ENCODE data around the gene PTGIS. TPM values are rescaled to one million over a fixed set of nuclear protein-coding genes. Genes with fewer than 3 reads are reported as not detected.

The PTGIS gene
- total RNA-seq, 1 donor, result 89.8 TPM

GRCh38 chr20:49481116-49481515 lies 86.8 kb downstream of the PTGIS start:
- Histone ChIP-seq H4K20me1 (ENCODE audit: insufficient read depth, low read length) (no peaks in the 10 kb centered on the region), H3K36me3 (ENCODE audit: insufficient read depth, low read length) (no peaks in the 10 kb centered on the region), H3K9me3 (ENCODE audit: low read depth, low read length) (no peaks in the 10 kb centered on the region), H3K79me2 (ENCODE audit: insufficient read depth, low read length) (no peaks in the 10 kb centered on the region), H3K4me3 (ENCODE audit: insufficient read depth, low read length) (no peak overlapping the region), H2AFZ (ENCODE audit: low read length) (no peak overlapping the region), H3K4me1 (ENCODE audit: insufficient read depth, low read length) (no peaks in the 10 kb centered on the region), H3K27ac (ENCODE audit: low read depth, low read length) (no peak overlapping the region), H3K4me2 (ENCODE audit: insufficient read depth, low read length) (no peak overlapping the region), H3K27me3 (ENCODE audit: insufficient read depth, low read length) (peaks cover 40% of the 10 kb centered on the region)
- no peak for TF ChIP-seq CTCF (IDR thresholded peaks at IDR 0.05; ENCODE audit: extremely low read depth, low read depth, low read length)
- DNase-seq (ENCODE audit: insufficient read length, low spot score, missing footprints), result no peak

- TF ChIP-seq CTCF (IDR thresholded peaks at IDR 0.05; ENCODE audit: extremely low read depth, low read depth, low read length), result no peak
- peaks cover 40% of the 10 kb centered on the region for H3K27me3 ChIP-seq (ENCODE audit: insufficient read depth, low read length)
- DNase-seq (ENCODE audit: insufficient read length, low spot score, missing footprints), result no peak
- no peaks in the 10 kb centered on the region for H4K20me1 ChIP-seq (ENCODE audit: insufficient read depth, low read length)
- H2AFZ ChIP-seq (ENCODE audit: low read length), result no peak overlapping the region
- H3K4me1 ChIP-seq (ENCODE audit: insufficient read depth, low read length), result no peaks in the 10 kb centered on the region
- no peaks in the 10 kb centered on the region for H3K36me3 ChIP-seq (ENCODE audit: insufficient read depth, low read length)
- H3K27ac ChIP-seq (ENCODE audit: low read depth, low read length), result no peak overlapping the region
- no peaks in the 10 kb centered on the region for H3K9me3 ChIP-seq (ENCODE audit: low read depth, low read length)
- H3K4me3 ChIP-seq (ENCODE audit: insufficient read depth, low read length), result no peak overlapping the region
- no peaks in the 10 kb centered on the region for H3K79me2 ChIP-seq (ENCODE audit: insufficient read depth, low read length)
- H3K4me2 ChIP-seq (ENCODE audit: insufficient read depth, low read length), result no peak overlapping the region
Observed at GRCh38 chr20:49480236-49480635, 87.7 kb downstream of the PTGIS start.

GRCh38 chr20:49479785-49480184 lies 88.2 kb downstream of the PTGIS start:
- Histone ChIP-seq H4K20me1 (ENCODE audit: insufficient read depth, low read length) (no peaks in the 10 kb centered on the region), H3K36me3 (ENCODE audit: insufficient read depth, low read length) (no peaks in the 10 kb centered on the region), H3K27me3 (ENCODE audit: insufficient read depth, low read length) (peaks cover 40% of the 10 kb centered on the region), H3K4me3 (ENCODE audit: insufficient read depth, low read length) (no peak overlapping the region), H2AFZ (ENCODE audit: low read length) (no peak overlapping the region), H3K9me3 (ENCODE audit: low read depth, low read length) (no peaks in the 10 kb centered on the region), H3K27ac (ENCODE audit: low read depth, low read length) (no peak overlapping the region), H3K4me2 (ENCODE audit: insufficient read depth, low read length) (no peak overlapping the region), H3K4me1 (ENCODE audit: insufficient read depth, low read length) (no peaks in the 10 kb centered on the region), H3K79me2 (ENCODE audit: insufficient read depth, low read length) (no peaks in the 10 kb centered on the region)
- no peak for TF ChIP-seq CTCF (IDR thresholded peaks at IDR 0.05; ENCODE audit: extremely low read depth, low read depth, low read length)
- no peak for DNase-seq (ENCODE audit: insufficient read length, low spot score, missing footprints)

GRCh38 chr20:49478754-49479689 lies 88.9 kb downstream of the PTGIS start:
- no peaks in the 10 kb centered on the region for H3K79me2 ChIP-seq (ENCODE audit: insufficient read depth, low read length)
- H4K20me1 ChIP-seq (ENCODE audit: insufficient read depth, low read length), result no peaks in the 10 kb centered on the region
- no peak overlapping the region for H3K4me3 ChIP-seq (ENCODE audit: insufficient read depth, low read length)
- H3K4me2 ChIP-seq (ENCODE audit: insufficient read depth, low read length), result no peak overlapping the region
- peaks cover 43% of the 10 kb centered on the region for H3K27me3 ChIP-seq (ENCODE audit: insufficient read depth, low read length)
- no peak overlapping the region for H3K27ac ChIP-seq (ENCODE audit: low read depth, low read length)
- no peaks in the 10 kb centered on the region for H3K36me3 ChIP-seq (ENCODE audit: insufficient read depth, low read length)
- no peaks in the 10 kb centered on the region for H3K4me1 ChIP-seq (ENCODE audit: insufficient read depth, low read length)
- DNase-seq (ENCODE audit: insufficient read length, low spot score, missing footprints), result peak; percentile 43
- no peak overlapping the region for H2AFZ ChIP-seq (ENCODE audit: low read length)
- no peaks in the 10 kb centered on the region for H3K9me3 ChIP-seq (ENCODE audit: low read depth, low read length)
- TF ChIP-seq CTCF (IDR thresholded peaks at IDR 0.05; ENCODE audit: extremely low read depth, low read depth, low read length), result no peak
